GM19467 (cell line): ENCODE measurements around the gene ESRRB.

ENCODE experiments used
- ATAC-seq: cut with Tn5 transposase; IDR thresholded peaks from one replicate; pipeline ENCODE4 v1.9.1; 2021; ENCODE audit warnings: mild to moderate bottlenecking, moderate library complexity; ENCODE audit not compliant: unreplicated experiment

The ESRRB gene

DNA sequence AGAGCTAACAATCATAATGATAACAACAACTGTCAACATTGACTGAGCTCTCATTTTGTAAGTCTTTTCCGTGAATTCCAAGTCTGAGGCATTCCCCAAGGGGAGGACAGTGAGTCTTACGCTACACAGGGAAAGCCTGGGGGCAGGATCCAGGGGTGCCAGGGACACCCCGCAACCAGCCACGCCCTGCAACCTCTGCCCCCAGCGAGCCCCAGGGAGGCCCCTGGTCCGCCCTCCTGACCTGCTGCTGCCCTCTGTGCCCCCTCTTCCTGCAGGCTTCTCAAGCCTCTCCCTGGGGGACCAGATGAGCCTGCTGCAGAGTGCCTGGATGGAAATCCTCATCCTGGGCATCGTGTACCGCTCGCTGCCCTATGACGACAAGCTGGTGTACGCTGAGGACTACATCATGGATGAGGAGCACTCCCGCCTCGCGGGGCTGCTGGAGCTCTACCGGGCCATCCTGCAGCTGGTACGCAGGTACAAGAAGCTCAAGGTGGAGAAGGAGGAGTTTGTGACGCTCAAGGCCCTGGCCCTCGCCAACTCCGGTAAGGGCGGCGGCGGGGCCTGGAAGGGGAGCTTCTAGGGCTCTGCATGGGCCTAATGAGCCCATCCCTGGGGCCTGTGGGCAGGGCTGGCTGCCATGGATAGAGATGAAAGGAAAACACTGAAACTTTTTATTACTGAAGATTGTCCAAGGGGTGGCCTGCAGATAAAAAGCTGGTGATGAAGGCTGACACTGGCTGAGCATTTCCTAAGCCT lies 115.4 kb downstream of the ESRRB start:
- ATAC-seq, result no peak

DNA sequence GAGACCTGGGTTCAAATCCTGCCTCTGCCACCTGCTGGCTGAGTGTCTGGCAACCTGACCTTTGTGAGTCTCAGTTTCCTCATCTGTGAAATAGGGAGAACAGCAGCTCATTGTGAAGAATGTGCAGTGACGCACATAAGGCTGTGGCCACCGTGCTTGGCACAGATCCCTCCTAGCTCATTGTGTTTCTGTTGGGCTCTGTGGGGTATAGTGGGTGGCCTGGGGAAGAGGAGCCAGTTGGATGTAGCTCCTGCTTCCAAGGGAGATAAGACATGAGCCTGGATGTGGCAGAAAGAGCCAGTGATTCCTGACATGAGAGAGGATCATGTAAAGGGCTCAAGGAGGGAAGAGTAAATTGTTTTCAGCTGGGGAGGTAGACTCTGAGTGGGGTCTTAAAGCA lies 120.0 kb downstream of the ESRRB start:
- ATAC-seq, result no peak

DNA sequence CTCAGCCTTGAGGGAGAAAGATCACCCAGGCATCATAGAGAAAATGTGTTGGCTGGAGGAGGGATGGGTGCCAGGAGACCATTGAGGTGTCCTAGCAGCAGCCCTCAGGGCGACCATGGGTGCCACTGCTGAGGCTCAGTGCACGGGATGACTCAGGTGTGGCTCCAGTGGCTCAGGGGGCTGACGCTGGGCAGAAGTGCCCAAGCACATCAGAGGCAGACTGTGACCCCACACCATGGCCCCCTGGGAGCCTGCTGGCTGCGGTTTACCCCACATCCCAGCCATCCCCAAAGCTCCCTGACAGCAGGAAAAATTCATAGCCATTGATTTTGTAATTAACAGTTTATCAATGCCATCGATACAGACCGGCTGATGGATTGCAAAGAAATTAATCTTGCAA lies 120.7 kb downstream of the ESRRB start:
- ATAC-seq, result no peak

DNA sequence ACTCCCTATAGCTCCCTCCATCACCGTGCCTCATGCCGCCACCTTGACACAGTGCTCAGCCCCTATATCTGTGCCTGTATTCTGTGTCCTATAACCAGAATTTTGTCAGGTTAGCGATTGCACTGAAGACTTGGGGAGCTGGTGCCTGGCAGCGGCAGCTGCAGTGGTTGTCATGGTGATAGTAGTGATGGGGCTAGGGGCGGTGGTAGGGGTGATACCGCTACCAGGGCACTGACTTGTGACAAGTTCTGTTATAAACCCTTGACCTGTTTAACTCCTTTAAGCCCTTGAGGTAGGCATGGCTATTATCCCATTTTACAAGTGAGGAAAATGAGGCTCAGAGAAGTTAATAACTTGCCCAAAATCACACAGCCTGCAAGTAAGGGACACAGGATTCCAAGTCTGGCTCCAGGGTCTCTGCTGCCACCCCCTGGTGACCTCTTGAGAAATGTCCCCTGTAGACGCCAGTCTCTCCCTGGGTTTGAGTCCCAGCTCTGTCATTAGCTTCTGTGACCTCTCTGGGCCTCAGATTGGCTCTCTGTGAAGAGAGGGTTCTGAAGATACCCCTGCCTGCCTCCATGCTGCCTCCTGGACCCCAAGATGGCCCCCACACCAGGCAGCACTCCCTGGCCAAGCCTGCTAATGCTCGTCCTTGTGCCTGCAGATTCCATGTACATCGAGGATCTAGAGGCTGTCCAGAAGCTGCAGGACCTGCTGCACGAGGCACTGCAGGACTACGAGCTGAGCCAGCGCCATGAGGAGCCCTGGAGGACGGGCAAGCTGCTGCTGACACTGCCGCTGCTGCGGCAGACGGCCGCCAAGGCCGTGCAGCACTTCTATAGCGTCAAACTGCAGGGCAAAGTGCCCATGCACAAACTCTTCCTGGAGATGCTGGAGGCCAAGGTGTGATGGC lies 121.9 kb downstream of the ESRRB start:
- ATAC-seq, result no peak

DNA sequence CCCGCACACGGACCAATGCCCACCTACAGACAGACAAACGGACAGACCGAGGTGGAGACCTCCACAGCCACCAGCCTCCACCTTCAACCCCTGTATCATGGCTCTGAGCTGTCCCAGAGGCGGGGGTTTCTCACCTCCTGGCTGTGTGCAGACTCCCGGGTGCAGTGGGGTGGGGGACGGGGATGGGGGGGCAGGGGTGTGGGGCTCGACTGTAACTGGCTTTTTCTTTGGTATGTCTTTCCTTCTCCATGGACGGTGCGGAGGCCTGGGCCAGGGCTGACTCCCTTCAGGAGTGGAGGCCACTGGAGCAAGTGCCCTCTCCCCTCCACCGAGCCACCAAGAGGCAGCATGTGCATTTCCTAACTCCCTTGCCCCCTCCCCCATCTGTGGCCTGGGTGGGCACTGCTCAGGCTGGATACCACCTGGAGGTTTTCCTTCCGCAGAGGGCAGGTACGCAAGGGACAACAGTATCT lies 122.6 kb downstream of the ESRRB start:
- ATAC-seq, result no peak

DNA sequence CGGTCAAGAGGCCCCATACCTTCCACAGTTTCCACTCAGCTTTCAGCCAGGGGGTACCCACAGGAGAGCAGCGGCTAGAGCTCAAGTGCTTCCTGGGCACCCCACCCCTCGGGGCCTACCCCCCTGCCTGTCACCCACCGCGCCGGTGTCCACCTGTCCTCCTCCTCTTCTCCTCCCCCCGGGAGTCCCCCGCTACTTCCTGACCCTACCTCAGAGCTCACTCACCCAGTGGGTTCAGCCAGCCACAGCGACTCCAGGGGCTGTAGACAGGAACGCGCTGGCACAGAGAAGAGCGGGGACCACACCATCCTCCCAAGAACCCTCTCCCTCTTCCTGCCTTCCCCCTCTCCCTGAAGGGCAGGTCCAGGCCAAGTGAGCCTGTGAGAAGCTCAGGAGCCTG lies 123.0 kb downstream of the ESRRB start:
- ATAC-seq, result no peak

DNA sequence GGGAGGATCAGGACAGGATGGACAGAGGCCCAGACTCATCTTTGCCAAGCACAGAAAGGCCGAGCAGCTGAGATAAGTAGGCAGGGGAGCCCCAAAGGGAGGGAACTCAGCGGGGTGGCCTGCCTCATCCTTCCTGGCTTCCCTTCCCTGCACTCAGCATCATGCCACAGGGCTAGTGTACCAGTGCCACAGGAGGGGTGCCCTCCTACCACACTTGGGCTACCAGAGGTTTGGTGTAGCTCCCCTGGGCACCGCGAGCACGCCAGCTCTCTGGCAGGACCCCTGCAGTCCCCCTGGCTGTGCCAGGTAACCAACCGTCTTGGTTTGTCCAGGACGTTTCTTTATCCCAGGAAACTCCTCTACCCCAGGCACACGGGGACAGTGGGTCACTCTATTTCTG lies 123.5 kb downstream of the ESRRB start:
- ATAC-seq, result no peak

DNA sequence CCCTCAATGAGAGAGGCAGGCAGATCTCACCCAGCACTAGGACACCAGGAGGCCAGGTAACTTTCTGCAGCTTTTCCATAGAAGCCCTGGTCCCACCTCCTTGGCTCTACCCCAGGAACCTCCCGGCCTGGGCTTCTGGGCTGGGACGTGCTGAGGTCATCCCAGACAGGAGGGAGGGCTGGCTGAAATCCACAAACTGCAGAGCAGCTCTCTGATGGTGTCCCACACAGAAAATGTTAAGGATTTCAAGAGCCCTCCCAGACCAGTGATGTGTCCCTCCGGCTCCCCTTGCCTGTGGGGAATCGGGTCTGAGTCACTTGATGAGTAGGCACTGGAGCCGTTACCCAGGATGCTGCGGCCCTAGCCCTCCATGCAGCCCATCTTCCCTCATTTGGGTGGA lies 124.1 kb downstream of the ESRRB start:
- ATAC-seq, result no peak

DNA sequence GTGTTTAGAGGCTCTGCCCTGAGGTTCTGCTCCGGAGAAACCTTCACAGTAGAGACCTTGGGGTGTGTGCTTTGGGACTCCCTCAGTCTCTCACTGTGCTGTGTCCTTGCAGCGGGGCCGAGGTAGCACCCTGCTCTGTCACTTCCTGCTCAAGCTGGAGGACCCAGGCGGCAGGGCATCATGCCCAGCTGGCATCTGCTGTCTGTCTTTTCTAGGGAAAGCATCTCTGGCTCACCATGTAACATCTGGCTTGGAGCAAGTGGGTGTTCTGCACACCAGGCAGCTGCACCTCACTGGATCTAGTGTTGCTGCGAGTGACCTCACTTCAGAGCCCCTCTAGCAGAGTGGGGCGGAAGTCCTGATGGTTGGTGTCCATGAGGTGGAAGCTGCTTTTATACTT lies 124.5 kb downstream of the ESRRB start:
- ATAC-seq, result no peak

DNA sequence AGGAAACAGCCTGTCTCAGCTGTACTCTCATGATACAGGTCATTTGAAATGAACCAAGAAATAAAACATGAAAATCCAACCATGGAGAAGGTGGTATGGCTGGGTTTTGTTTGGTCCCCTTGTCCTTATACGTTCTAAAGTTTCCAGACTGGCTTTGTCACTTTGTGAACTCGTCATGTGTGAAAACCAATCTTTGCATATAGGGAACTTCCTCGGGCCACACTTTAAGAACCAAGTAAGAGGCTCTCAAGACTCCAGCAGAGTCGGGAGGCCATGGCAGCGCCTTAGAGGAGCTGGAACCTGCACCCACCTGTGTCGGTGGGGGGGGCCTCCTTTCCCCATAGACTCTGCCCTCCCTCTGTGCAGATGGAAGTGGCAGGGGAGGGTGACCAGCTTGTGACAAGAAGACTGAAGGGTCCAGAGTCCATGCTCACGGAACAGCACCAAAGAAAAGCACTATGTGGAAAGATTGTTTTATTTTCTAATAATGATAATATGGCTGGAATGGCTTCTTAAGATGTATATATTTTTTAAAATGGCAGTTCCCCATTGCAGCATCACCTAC lies 125.3 kb downstream of the ESRRB start:
- no peak for ATAC-seq

DNA sequence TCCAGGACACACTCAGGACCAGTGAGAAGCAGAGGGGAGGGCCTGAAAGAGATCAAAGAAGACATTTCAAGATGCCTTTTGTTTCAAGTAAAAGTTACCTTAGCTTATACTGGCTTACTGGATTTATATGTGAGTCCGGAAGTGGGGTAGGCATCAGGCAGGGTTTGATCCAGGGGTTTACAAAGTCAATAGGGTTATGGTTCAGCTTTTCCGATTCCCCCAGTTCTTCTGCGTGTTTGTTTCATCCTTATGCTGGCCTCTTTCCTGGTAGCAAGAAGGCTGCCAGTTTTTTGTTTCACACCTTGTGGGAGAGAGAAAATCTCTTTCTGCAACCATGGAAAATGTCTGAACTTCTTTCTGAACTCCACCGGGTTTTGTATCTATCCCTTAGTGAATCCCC lies 126.3 kb downstream of the ESRRB start:
- ATAC-seq, result no peak

DNA sequence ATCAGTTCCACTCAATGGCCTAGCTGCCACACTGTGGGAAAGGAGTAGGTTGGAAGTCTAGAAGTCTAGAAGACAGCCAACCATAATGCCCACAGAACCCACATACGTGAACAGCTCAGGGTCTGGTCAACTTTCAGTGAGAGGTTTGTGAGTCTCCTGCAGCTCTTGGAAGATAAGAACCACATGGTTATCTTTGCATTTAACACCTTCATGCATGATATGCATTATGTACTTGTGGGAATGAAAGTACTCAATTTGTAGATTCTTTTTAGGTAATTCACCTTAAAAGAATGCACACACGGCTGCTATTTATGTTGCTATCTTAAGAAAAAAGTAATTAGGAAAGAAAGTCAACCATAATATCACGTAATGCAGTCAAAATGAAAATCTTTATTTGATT lies 126.7 kb downstream of the ESRRB start:
- ATAC-seq, result no peak

DNA sequence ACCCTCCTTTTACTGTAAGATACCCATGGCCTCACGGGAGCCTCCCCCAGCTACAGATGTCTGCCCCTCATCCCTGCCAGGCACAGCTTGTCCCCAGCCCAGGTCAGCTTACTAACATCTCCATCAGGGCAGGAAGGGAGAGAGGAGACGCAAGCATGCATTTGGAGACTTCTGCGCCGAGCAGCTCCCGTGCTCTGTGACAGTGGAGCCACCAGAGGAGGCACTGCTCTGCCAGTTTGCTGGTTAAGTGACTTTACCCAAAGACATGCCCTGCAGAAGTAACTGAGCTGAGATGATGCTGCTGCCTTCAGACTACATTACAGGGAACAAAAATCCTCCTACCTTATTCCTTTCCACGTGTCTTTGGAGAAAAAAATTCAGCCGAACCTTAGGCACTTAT lies 133.4 kb downstream of the ESRRB start:
- no peak for ATAC-seq

DNA sequence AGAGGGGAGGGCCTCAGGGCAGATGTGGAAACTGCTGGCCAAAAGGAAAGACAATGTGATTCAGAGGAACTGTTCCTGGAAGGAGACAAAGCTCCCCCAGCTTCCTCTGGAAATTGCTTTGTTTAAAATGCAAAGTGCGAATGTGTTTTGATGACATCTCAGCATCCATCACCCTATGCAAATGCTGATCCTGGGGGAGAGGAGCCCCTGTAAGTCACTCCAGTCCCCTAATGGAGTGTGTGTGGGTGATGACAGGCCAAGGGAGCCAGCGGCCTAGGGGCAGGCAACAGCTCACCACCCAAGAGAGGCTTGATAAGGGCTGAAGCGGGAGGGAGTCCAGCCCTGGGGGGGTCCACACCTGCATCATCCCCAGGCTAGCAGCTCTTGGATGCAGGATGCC lies 134.2 kb downstream of the ESRRB start:
- ATAC-seq, result no peak

DNA sequence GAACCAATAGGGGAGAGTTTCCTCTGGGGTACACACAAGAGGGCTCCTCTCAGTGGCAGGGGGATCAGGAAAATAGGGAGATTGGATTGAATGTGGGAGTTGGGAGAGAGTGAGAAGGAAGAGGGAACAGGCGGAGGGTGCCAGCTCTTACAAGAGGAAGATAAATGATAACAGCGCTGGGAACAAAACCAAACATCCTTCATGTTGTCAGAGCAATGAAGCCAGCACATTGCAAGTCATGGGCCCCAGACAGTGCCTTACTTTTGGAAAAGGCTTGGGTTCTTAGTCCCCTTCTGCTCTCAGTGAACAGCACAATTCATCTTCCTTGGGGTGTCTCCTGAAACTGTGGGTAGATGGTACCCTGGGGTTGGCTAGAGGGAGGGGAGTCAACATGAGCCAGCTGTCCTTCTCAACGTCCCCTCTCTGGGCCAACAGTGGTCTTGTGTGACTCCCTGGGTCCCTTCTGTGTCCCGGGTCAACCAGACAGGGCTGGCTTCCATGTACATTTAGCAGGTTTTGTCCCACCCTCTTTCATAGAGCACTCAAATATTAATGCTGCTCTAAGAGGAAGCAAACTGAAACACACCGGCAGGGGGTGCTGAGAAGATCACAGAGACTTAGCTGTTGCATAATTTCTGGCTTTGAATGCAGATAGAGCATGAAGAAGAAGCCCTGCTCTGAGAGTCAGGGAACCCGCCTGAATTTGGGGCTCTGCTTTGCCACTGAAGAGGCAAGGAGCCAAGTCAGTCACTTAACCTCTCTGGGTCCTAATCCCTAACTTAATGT lies 138.5 kb downstream of the ESRRB start:
- no peak for ATAC-seq

DNA sequence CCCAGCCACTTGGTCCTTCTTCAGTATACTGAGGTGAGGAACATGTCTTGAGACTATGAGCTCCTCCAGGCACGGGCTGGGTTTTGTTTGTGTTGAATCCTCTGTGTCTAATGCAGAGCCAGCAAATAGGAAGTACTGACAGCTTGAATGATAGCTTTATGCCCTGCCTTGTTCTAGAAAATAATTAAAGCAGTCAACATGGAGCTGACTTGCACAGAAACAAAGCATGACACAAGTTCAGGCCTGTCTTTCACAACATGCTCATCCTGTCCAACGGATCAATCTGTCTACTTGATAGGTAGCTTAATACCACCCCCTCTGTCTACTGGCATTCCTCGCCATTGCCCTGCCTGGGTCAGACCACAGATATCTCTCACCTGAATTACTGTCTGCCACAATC lies 140.9 kb downstream of the ESRRB start:
- ATAC-seq, result no peak

DNA sequence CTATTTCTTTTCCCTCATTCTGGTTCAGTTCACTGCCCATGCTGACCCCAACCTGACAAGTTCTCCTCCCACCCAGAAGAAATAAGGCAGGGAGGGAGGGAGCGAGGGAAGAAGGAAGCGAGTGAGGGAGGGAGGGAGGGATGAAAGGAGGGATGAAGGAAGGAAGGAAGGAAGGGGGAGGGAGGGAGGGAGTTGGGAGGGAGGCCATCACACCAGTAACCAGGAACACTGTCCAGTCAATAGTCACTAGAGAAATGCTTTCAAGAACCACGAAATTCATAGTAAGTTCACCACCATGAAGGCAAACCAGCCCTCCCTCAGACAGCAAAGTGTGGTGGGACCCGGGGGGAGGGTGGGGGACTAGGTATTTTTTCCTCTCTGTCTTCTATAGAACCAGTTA lies 142.4 kb downstream of the ESRRB start:
- no peak for ATAC-seq

DNA sequence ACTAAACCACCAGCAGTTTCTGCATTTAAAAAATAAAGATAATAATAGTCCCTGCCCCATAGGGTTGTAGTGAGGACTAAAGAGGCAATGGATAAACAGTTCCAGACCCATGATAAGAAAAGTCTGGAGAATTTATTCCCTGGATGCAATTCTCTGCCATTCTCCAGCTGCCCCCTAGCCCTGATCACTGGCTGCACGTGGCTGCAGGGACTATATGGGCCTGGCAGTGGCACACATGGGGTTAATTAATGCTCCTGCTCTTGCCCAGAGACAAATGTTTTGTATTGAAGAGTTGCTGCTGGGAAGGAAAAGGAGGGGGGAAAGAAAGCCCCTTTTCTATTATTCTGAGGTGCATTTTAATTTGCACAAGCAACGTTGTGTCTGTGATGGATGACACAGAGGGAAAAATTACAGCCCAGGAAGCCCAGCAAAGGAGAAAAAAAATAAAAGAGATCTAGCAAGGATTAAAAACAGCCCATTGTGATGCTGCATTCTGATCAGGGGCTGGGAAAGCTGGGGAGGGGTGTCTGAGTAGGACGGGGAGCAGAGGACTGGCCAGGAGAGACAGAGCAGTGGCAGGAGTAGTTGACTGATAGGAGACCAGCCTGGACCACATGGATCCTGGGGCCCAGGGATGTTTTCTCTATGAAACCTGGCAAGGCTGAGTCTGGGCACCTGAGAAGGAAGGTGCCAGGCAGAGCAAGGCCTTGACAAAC lies 149.3 kb downstream of the ESRRB start:
- no peak for ATAC-seq

DNA sequence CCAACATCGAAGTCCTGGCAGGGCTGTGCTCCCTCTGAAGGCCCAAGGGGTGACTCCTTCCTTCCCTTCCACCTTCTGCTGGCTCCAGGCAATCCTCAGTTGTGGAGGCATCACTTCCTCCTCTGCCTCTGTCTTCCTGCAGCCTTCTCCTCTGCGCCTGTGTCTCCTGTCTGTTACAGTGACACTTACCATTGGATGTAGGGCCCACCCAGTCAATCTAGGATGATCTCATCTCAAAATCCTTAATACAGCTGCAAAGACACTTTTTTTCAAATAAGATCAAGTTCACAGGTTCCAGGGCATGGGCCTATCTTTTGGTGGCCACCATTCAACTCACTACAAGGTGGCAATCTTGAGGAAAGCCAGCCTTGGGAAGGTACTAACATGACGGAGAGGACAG lies 155.1 kb downstream of the ESRRB start:
- no peak for ATAC-seq

DNA sequence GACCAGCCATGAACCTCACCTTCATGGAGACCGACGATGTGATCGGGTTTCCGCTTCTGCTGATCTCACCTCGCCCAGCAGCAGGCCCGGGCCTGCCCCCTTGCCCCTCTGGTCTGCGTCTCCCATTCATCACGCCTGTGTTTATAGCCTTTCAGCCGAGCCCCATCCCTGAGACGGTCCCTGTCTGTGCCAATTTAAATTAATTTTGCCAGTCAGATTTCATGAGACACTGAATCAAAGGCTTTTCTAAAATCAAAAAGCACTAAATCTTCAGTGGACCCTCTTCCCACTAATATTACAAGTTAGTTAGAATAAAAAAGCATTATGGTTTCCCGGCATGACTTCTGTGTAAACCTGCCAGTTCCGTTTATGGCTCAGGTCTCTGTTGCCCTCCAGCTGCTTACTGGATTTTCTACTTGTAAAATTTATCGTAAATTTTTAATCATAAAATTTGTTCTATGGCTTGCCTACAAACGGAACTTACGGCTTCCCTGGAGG lies 155.9 kb downstream of the ESRRB start:
- no peak for ATAC-seq
